Measurements from ENCODE around the gene GJB2. TPM values are rescaled to one million over a fixed set of nuclear protein-coding genes. Genes with fewer than 3 reads are reported as not detected.

GJB2 gene
- total and polyA plus RNA-seq, 2 of the 8 experiments (the other 6 are each of a cell fraction or from before 2014, with no cell fraction given), result 0.20 to 0.21 TPM

GRCh38 chr13:20151016-20151415, 41.7 kb downstream of the GJB2 start:
- ChIA-PET CTCF (ENCODE audit: partially characterized antibody) (no interaction called here), POLR2A (ENCODE audit: partially characterized antibody) (interaction anchor here (0.5 kb wide), 1 partner anchor 196 kb away, joined by 4 read pairs; no protein-coding TSS in a partner anchor)
- Histone ChIP-seq H3K27ac (ENCODE audit: low read depth, low read length) (no peak overlapping the region), H3K9me3 (ENCODE audit: insufficient read depth in 2 of 2, low read depth in 1 of 2, low read length in 1 of 2) (no peaks in the 10 kb centered on the region), H3K4me2 (ENCODE audit: insufficient read depth in 1 of 2, low read depth in 2 of 2, low read length in 2 of 2) (no peak overlapping the region), H2BK20ac (ENCODE audit: low read length) (no peak overlapping the region), H3K4ac (replicated peaks; ENCODE audit: insufficient read length, low read depth, low read length) (no peak overlapping the region), H3K23ac (ENCODE audit: insufficient read length) (no peak overlapping the region), H3K18ac (ENCODE audit: extremely low read depth, low read length) (no peak overlapping the region), H2BK15ac (ENCODE audit: low read length) (no peak overlapping the region), H3K79me2 (ENCODE audit: control insufficient read depth in 1 of 2, insufficient read depth in 2 of 2, low read length in 2 of 2) (no peaks in the 10 kb centered on the region), H4K5ac (ENCODE audit: insufficient read length, low read depth, low read length) (no peak overlapping the region), H3K23me2 (ENCODE audit: low read depth, low read length) (no peaks in the 10 kb centered on the region), H3K4me3 (ENCODE audit: extremely low read depth in 1 of 4, insufficient read depth in 2 of 4, low read depth in 3 of 4, low read length in 4 of 4) (no peak overlapping the region), H2BK120ac (replicated peaks; ENCODE audit: low read depth, low read length) (no peak overlapping the region), H3K27me3 (replicated peaks in 1 of 4; ENCODE audit: control insufficient read depth in 3 of 4, extremely low read depth in 1 of 4, insufficient read depth in 3 of 4, low read length in 3 of 4) (no peaks in the 10 kb centered on the region), H2BK5ac (ENCODE audit: low read depth, low read length) (no peak overlapping the region), H3K36me3 (ENCODE audit: control insufficient read depth in 2 of 4, insufficient read depth in 4 of 4, low read length in 3 of 4) (no peaks in the 10 kb centered on the region), H2AK5ac (ENCODE audit: low read depth, low read length) (no peak overlapping the region), H2BK12ac (ENCODE audit: low read depth, low read length) (no peak overlapping the region), H3K4me1 (replicated peaks in 1 of 4; ENCODE audit: control insufficient read depth in 3 of 4, insufficient read depth in 4 of 4, low read length in 3 of 4) (no peaks in the 10 kb centered on the region), H4K20me1 (replicated peaks in 1 of 2; ENCODE audit: control insufficient read depth in 1 of 2, insufficient read depth in 2 of 2, low read length in 2 of 2) (no peaks in the 10 kb centered on the region), H4K91ac (replicated peaks; ENCODE audit: insufficient read length, low read length) (no peak overlapping the region), H3K9ac (replicated peaks in 1 of 4; ENCODE audit: extremely low read depth in 1 of 4, low read depth in 3 of 4, low read length in 3 of 4) (no peak overlapping the region), H3K14ac (ENCODE audit: insufficient read length) (no peak overlapping the region), H3K56ac (replicated peaks; ENCODE audit: insufficient read length, low read depth, low read length) (no peak overlapping the region), H4K8ac (ENCODE audit: extremely low read depth, insufficient read depth, low read length) (no peak overlapping the region), H2AFZ (ENCODE audit: low read length) (no peak overlapping the region), H3K79me1 (ENCODE audit: low read depth, low read length) (no peaks in the 10 kb centered on the region)
- TF ChIP-seq RNF2 (IDR thresholded peaks at IDR 0.05; ENCODE audit: borderline replicate concordance, low read depth, low read length, missing control alignments, poor library complexity, severe bottlenecking), result no peak
- TF ChIP-seq MAX (IDR thresholded peaks at IDR 0.05), result no peak
- TF ChIP-seq JUND (IDR thresholded peaks at IDR 0.05; ENCODE audit: low read length), result no peak
- TF ChIP-seq RBBP5 (IDR thresholded peaks at IDR 0.05; ENCODE audit: borderline replicate concordance, low read depth, low read length), result no peak
- no peak for TF ChIP-seq GTF2F1 (IDR thresholded peaks at IDR 0.05; ENCODE audit: borderline replicate concordance, low read depth, low read length)
- TF ChIP-seq RXRA (IDR thresholded peaks at IDR 0.05; ENCODE audit: insufficient read depth, low read depth, low read length), result no peak
- TF ChIP-seq SIX5 (IDR thresholded peaks at IDR 0.05; ENCODE audit: low read depth, low read length), result no peak
- no peak for TF ChIP-seq POLR2AphosphoS5 (IDR thresholded peaks at IDR 0.05; ENCODE audit: low read depth, low read length)
- no peak for TF ChIP-seq TAF7 (optimal IDR thresholded peaks at IDR 0.05; ENCODE audit: borderline replicate concordance, low read depth, low read length)
- TF ChIP-seq HDAC2 (IDR thresholded peaks at IDR 0.05; ENCODE audit: borderline replicate concordance in 1 of 2, low read depth in 2 of 2, low read length in 2 of 2), result no peak
- TF ChIP-seq FOSL1 (IDR thresholded peaks at IDR 0.05; ENCODE audit: insufficient read depth, low read depth, low read length), result no peak
- no peak for TF ChIP-seq TAF1 (IDR thresholded peaks at IDR 0.05; ENCODE audit: low read depth, low read length)
- no peak for TF ChIP-seq POU5F1 (IDR thresholded peaks at IDR 0.05; ENCODE audit: low read depth, low read length)
- no peak for TF ChIP-seq POLR2A (IDR thresholded peaks at IDR 0.05; ENCODE audit: control extremely low read depth in 1 of 2, low read depth in 2 of 2, low read length in 2 of 2)
- 62% methylated on average over 4 of the region's 6 CpGs; no CpG with 5 or more reads in 1 of the 2 experiments for WGBS, 2 experiments (ENCODE audit: extremely low coverage in 1 of 2, insufficient coverage in 1 of 2, insufficient read length in 1 of 2, insufficient replicate concordance in 2 of 2, low coverage in 1 of 2, low lambda C conversion rate in 2 of 2, missing lambda C conversion rate in 1 of 2)
- no peak for FAIRE-seq
- no peak for DNase-seq (ENCODE audit: low read depth in 1 of 2, low spot score in 2 of 2)
